Measurements from ENCODE around the gene DMGDH. TPM values are rescaled to one million over a fixed set of nuclear protein-coding genes. Genes with fewer than 3 reads are reported as not detected.

Gene DMGDH
- total and polyA plus RNA-seq, 12 donors, result 2.8 to 14.5 (median 8.3) TPM

GRCh38 chr5:79088507-79088906, 19.0 kb upstream of the DMGDH start:
- DNase-seq, result no peak
- no peak for TF ChIP-seq CTCF (IDR thresholded peaks at IDR 0.05)
- Histone ChIP-seq H3K9me3 (replicated peaks in 1 of 3) (no peaks in the 10 kb centered on the region), H3K36me3 (replicated peaks in 1 of 2) (no peaks in the 10 kb centered on the region), H3K27me3 (no peaks in the 10 kb centered on the region), H3K4me3 (no peak overlapping the region), H3K4me1 (replicated peaks in 1 of 2) (no peaks in the 10 kb centered on the region), H3K27ac (no peak overlapping the region)
- intact Hi-C loops (cut with DNase I), result no loop called here
- WGBS, 4 donors, result 75 to 91% (median 83%) methylated on average over 4 of the region's 4 CpGs

- Histone ChIP-seq H3K9me3 (replicated peaks in 1 of 3) (no peaks in the 10 kb centered on the region), H3K4me3 (no peak overlapping the region), H3K4me1 (replicated peaks in 1 of 2) (no peaks in the 10 kb centered on the region), H3K36me3 (replicated peaks in 1 of 2) (no peaks in the 10 kb centered on the region), H3K27me3 (no peaks in the 10 kb centered on the region), H3K27ac (no peak overlapping the region)
- no peak for DNase-seq
- WGBS, 4 donors, result 60 to 81% (median 78%) methylated on average over 2 of the region's 2 CpGs
- TF ChIP-seq CTCF (IDR thresholded peaks at IDR 0.05), result no peak
- TF ChIP-seq POLR2A (IDR thresholded peaks at IDR 0.05), result no peak
- intact Hi-C loops (cut with DNase I), result no loop called here
These were observed 16.6 kb upstream of the DMGDH start for GRCh38 chr5:79086116-79086515.

- WGBS, 4 donors, result 91 to 95% (median 94%) methylated on average over 5 of the region's 5 CpGs
- intact Hi-C loops (cut with DNase I), result no loop called here
- TF ChIP-seq POLR2A (IDR thresholded peaks at IDR 0.05) (no peak), CTCF (IDR thresholded peaks at IDR 0.05) (no peak)
These were observed 12.3 kb upstream of the DMGDH start for GRCh38 chr5:79081779-79082178.

GRCh38 chr5:79080804-79081203, 11.3 kb upstream of the DMGDH start:
- H3K27me3 ChIP-seq, result no peaks in the 10 kb centered on the region
- H3K36me3 ChIP-seq (replicated peaks in 1 of 2), result no peaks in the 10 kb centered on the region
- no peak overlapping the region for H3K27ac ChIP-seq
- no peak overlapping the region for H3K4me3 ChIP-seq
- no peak for DNase-seq
- 75 to 86% (median 83%) methylated on average over 1 to 2 of the region's 2 CpGs for WGBS, 4 donors
- H3K9me3 ChIP-seq (replicated peaks in 1 of 3), result no peaks in the 10 kb centered on the region
- H3K4me1 ChIP-seq (replicated peaks in 1 of 2), result no peaks in the 10 kb centered on the region
- intact Hi-C loops (cut with DNase I), result no loop called here
- TF ChIP-seq CTCF (IDR thresholded peaks at IDR 0.05) (no peak), POLR2A (IDR thresholded peaks at IDR 0.05) (no peak)

More at GRCh38 chr5:79081779-79082178, 12.3 kb upstream of the DMGDH start:
- no peak for DNase-seq
- Histone ChIP-seq H3K36me3 (replicated peaks in 1 of 2) (no peaks in the 10 kb centered on the region), H3K27ac (no peak overlapping the region), H3K4me1 (replicated peaks in 1 of 2) (no peaks in the 10 kb centered on the region), H3K27me3 (no peaks in the 10 kb centered on the region), H3K9me3 (replicated peaks in 1 of 3) (no peaks in the 10 kb centered on the region), H3K4me3 (no peak overlapping the region)
